Measurements from ENCODE around the gene CFAP77. TPM values are rescaled to one million over a fixed set of nuclear protein-coding genes. Genes with fewer than 3 reads are reported as not detected.

The CFAP77 gene
- total and polyA plus RNA-seq, 2 of the 8 experiments (the other 6 are each of a cell fraction or from before 2014, with no cell fraction given) = 0.63 to 0.97 TPM

DNA sequence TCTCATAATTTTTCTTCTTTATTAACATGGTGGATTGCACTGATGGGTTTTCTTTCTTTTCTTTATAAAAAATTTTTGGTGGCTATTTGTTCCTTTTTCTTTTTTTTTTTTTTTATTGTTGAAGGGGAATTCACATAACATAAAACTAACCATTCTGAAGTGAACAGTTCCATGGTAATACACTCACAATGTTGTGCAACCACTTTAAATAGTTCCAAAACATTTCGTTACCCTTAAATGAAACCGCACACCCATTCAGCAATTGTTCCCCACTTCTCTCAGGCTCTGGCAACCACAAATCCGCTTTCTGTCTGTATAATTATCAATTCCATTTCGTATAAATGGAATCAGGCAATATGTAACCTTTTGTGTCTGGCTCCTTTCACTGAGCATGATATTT, 43.5 kb upstream of the CFAP77 start (continued):
- TF ChIP-seq CTBP2 (IDR thresholded peaks at IDR 0.05; ENCODE audit: borderline replicate concordance, insufficient read depth, insufficient read length, low read length) (no peak), KDM4A (IDR thresholded peaks at IDR 0.05; ENCODE audit: low read depth, low read length, severe bottlenecking) (no peak)

All from H1 (cell line).